Measurements from ENCODE around the gene CFAP97D2.

DNA sequence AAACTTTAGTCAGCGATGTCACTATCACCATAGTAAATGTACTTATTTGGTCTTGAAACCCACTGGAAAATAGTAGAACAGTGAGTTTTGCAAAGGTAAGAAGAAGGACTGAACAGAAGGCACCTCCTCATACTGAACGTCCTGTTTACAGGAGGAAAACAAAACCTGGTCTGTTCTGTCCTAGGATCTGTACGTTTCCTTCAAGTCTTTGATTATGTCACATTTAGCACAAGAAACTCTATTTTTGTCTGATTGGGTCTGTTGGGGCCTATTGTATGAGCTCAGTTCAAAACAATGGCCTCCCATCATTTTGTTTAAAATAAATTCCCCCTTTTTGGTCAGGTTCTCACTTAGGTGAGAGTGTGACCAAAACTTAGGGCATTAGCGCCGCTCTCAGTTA lies 11.2 kb upstream of the CFAP97D2 start:
- TF ChIP-seq, protein P1, sequence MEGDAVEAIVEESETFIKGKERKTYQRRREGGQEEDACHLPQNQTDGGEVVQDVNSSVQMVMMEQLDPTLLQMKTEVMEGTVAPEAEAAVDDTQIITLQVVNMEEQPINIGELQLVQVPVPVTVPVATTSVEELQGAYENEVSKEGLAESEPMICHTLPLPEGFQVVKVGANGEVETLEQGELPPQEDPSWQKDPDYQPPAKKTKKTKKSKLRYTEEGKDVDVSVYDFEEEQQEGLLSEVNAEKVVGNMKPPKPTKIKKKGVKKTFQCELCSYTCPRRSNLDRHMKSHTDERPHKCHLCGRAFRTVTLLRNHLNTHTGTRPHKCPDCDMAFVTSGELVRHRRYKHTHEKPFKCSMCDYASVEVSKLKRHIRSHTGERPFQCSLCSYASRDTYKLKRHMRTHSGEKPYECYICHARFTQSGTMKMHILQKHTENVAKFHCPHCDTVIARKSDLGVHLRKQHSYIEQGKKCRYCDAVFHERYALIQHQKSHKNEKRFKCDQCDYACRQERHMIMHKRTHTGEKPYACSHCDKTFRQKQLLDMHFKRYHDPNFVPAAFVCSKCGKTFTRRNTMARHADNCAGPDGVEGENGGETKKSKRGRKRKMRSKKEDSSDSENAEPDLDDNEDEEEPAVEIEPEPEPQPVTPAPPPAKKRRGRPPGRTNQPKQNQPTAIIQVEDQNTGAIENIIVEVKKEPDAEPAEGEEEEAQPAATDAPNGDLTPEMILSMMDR (IDR thresholded peaks at IDR 0.05) = no peak
- TF ChIP-seq SMC3 (IDR thresholded peaks at IDR 0.05; ENCODE audit: low read depth, low read length) = no peak
- TF ChIP-seq FOXM1 (IDR thresholded peaks at IDR 0.05; ENCODE audit: low read depth) = no peak
- TF ChIP-seq EZH2phosphoT487 (IDR thresholded peaks at IDR 0.05; ENCODE audit: borderline replicate concordance, low read depth) = no peak
- TF ChIP-seq REST (IDR thresholded peaks at IDR 0.05; ENCODE audit: low read depth, low read length) = no peak
